ENCODE results near the gene PIGC. TPM values are rescaled to one million over a fixed set of nuclear protein-coding genes. Genes with fewer than 3 reads are reported as not detected.

PIGC gene
- total RNA-seq, 1 experiment from 2014 or later, result 29.2 TPM

DNA sequence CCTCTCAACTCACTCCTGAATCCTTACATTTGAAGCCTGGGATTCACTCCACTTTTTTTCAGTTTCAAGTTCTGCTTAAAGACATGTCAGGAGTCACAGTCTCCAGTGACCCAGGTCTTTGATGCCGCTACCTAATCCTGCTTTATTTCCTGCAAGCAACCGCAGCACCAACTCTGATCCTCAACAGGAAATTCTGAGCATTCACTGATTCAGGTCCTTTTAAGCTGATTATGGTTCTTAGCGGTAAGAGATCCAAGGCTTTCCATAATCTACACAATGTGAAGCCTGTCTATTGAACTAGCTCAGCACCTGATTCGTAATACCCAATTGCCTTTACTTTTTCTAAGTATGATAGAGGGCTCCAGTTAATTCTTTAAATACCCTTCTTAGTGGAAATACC, 43.7 kb upstream of the PIGC start:
- no peaks in the 10 kb centered on the region for H3K27me3 Mint-ChIP-seq (ENCODE audit: unreplicated experiment)
- H3K4me1 Mint-ChIP-seq (ENCODE audit: low read depth, unreplicated experiment), result peaks cover 22% of the 10 kb centered on the region
- intact Hi-C loops (cut with micrococcal nuclease; ENCODE audit: unreplicated experiment), result no loop called here
- BruUV-seq (replicated peaks), result no TSS peak
- no peak overlapping the region for H3K4me3 Mint-ChIP-seq (ENCODE audit: low read depth, unreplicated experiment)
- TF ChIP-seq, protein P1, sequence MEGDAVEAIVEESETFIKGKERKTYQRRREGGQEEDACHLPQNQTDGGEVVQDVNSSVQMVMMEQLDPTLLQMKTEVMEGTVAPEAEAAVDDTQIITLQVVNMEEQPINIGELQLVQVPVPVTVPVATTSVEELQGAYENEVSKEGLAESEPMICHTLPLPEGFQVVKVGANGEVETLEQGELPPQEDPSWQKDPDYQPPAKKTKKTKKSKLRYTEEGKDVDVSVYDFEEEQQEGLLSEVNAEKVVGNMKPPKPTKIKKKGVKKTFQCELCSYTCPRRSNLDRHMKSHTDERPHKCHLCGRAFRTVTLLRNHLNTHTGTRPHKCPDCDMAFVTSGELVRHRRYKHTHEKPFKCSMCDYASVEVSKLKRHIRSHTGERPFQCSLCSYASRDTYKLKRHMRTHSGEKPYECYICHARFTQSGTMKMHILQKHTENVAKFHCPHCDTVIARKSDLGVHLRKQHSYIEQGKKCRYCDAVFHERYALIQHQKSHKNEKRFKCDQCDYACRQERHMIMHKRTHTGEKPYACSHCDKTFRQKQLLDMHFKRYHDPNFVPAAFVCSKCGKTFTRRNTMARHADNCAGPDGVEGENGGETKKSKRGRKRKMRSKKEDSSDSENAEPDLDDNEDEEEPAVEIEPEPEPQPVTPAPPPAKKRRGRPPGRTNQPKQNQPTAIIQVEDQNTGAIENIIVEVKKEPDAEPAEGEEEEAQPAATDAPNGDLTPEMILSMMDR (IDR thresholded peaks at IDR 0.05; ENCODE audit: unreplicated experiment), result no peak
- H3K27ac Mint-ChIP-seq (ENCODE audit: unreplicated experiment), result no peak overlapping the region
- no peak for DNase-seq
- CTCF ChIA-PET, result interaction anchor here (1.6 kb wide), 1 partner anchor 9 kb away, joined by 3 read pairs; no protein-coding TSS in a partner anchor
- no peaks in the 10 kb centered on the region for H3K9me3 Mint-ChIP-seq (ENCODE audit: low read depth, unreplicated experiment)
- H3K36me3 Mint-ChIP-seq (ENCODE audit: insufficient read depth, unreplicated experiment), result peaks cover 4% of the 10 kb centered on the region

- Mint-ChIP-seq H3K27me3 (ENCODE audit: unreplicated experiment) (no peaks in the 10 kb centered on the region), H3K27ac (ENCODE audit: unreplicated experiment) (no peak overlapping the region), H3K9me3 (ENCODE audit: low read depth, unreplicated experiment) (no peaks in the 10 kb centered on the region), H3K4me1 (ENCODE audit: low read depth, unreplicated experiment) (peaks cover 25% of the 10 kb centered on the region), H3K36me3 (ENCODE audit: insufficient read depth, unreplicated experiment) (peaks cover 4% of the 10 kb centered on the region), H3K4me3 (ENCODE audit: low read depth, unreplicated experiment) (no peak overlapping the region)
- DNase-seq, result no peak
- intact Hi-C loops (cut with micrococcal nuclease; ENCODE audit: unreplicated experiment), result no loop called here
- CTCF ChIA-PET, result no interaction called here
- BruUV-seq (replicated peaks), result no TSS peak
- TF ChIP-seq, protein P1 (IDR thresholded peaks at IDR 0.05; ENCODE audit: unreplicated experiment), result no peak
Observed at GRCh38 chr1:172486805-172487454, 43.1 kb upstream of the PIGC start.

DNA sequence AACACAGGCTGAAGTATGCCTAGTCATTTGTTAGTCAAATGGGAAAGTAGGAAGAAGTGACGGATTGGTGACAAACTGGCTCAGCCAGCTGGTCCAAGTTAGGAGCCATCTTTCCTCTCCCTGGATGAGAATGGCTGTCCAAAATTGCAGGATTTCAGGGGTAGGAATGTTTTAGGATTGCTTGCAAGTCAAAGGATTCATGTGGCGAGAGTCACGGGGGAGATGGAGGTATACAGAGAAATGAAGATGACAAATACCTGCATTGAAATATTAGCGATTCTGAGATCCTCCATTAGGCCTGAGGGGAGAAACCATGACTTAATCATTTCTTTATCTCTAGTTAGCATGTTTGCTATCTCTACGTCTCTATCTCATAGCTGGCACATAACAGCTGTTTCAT, 41.8 kb upstream of the PIGC start:
- H3K4me3 Mint-ChIP-seq (ENCODE audit: low read depth, unreplicated experiment), result no peak overlapping the region
- CTCF ChIA-PET, result no interaction called here
- TF ChIP-seq, protein P1 (IDR thresholded peaks at IDR 0.05; ENCODE audit: unreplicated experiment), result no peak
- H3K27ac Mint-ChIP-seq (ENCODE audit: unreplicated experiment), result no peak overlapping the region
- intact Hi-C loops (cut with micrococcal nuclease; ENCODE audit: unreplicated experiment), result no loop called here
- peaks cover 25% of the 10 kb centered on the region for H3K4me1 Mint-ChIP-seq (ENCODE audit: low read depth, unreplicated experiment)
- no peaks in the 10 kb centered on the region for H3K9me3 Mint-ChIP-seq (ENCODE audit: low read depth, unreplicated experiment)
- no peaks in the 10 kb centered on the region for H3K27me3 Mint-ChIP-seq (ENCODE audit: unreplicated experiment)
- no TSS peak for BruUV-seq (replicated peaks)
- no peak for DNase-seq
- peaks cover 4% of the 10 kb centered on the region for H3K36me3 Mint-ChIP-seq (ENCODE audit: insufficient read depth, unreplicated experiment)

DNA sequence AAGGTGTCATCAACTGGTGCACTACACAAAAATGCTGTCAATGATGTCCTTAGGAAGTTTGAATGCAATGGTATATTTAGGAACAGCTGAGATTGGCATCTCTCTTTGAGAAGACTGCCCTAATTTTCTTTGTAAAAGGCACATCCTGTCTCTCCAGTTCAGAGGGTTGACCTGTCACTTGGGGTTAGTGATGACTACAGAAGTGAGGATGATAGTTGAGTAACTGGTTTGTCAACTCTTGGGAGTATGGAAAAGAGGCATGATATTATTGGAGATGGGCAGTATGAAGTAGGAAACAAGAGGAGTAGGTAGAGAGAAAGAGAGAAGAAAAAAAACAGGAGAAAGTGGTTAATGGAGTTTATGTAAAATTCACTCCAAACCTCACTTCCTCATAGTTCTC, 40.4 kb upstream of the PIGC start:
- intact Hi-C loops (cut with micrococcal nuclease; ENCODE audit: unreplicated experiment), result loop anchor here (5.0 kb wide), 1 partner anchor 48 kb away; the partner anchor contains the start of gene SUCO
- no TSS peak for BruUV-seq (replicated peaks)

More for the DNA sequence above, 40.4 kb upstream of the PIGC start:
- TF ChIP-seq, protein P1 (IDR thresholded peaks at IDR 0.05; ENCODE audit: unreplicated experiment), result no peak
- Mint-ChIP-seq H3K27ac (ENCODE audit: unreplicated experiment) (no peak overlapping the region), H3K27me3 (ENCODE audit: unreplicated experiment) (no peaks in the 10 kb centered on the region), H3K4me1 (ENCODE audit: low read depth, unreplicated experiment) (peaks cover 32% of the 10 kb centered on the region), H3K4me3 (ENCODE audit: low read depth, unreplicated experiment) (no peak overlapping the region), H3K36me3 (ENCODE audit: insufficient read depth, unreplicated experiment) (peaks cover 4% of the 10 kb centered on the region), H3K9me3 (ENCODE audit: low read depth, unreplicated experiment) (no peaks in the 10 kb centered on the region)
- CTCF ChIA-PET, result no interaction called here
- no peak for DNase-seq
